Jurkat, Clone E6-1 (cell line): Measurements from ENCODE around the gene SPTB.

Experiments used
- DNase-seq: peaks from one replicate; pipeline ENCODE4 v3.0.0-alpha.2; 2011; ENCODE audit warnings: low read depth, low spot score
- H3K4me3 ChIP-seq: 2 replicates; pipeline ENCODE4 v1.5.1; 2011; ENCODE audit warnings: mild to moderate bottlenecking, low read length, control low read depth, moderate library complexity

SPTB gene

DNA sequence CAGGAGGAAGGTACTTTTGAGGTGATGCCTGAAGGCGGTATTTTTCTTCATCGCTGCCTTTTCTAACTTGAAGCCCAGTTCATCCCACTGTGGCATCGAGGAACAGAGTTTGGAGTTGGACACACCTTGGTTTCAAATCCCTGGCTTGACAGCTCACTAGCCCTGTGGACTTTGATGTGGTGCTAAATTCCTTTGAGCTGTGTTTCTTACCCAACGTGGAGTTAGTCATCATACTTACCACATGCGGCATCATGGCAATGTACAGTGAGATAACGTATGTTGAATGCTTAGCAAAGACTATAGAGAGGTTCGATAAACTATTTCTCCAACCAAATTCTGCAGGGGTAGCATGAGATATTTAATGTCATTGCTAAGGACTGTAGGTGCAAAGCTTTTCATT is 172.0 kb downstream of the SPTB start:
- no peak for DNase-seq
- H3K4me3 ChIP-seq, result no peak overlapping the region

DNA sequence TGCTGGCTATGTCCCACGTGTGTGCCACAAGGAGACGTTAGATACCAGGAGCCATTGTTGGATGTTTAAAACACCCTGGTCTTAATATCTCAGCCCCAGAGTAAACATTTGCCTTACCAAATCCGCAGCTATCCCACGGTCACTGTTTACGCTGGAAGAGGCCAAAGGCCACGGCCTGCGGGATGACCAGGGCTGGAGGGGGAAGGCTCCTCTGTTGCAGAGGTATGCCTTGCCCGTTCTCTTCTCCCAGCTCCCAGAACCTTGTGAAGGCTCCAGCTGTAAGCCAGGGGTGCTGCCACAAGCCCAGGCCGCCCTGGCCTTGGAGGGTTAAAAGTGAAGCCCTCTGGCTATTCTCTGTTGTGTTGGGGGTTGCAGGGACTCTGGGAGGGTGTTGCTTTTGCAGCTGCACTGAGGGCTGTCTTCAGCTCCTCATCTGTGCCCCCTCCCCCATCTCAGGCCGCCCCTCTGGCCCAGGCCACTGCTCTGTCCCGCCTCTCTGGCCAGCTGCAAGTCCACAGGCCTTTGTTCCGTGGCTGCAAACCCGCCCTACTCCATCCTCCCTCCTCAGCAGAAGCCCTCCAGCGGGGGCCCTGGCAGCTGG is 173.0 kb downstream of the SPTB start:
- no peak overlapping the region for H3K4me3 ChIP-seq
- no peak for DNase-seq

DNA sequence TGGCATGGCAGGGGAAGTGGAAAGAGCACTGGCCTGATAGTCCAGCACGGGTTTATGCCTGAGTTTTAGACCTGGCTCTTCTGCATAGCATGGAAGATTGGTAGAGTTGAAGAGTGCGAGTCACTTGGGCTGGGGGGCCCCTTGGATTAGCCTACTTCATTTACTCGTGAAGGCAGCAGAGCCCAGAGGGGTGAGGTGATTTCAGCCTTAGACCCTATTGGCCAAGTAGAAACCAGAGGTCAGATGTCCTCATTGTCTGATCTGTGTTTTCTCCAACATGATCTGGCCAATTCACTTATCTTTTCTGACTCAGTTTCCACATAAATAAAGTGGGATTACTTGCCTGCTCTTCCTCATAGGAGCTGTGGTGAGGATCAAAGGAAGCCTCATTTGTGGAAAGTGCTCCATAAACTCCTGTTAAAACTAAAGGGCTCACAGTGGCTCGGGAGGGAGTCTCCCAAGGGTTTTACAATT is 173.6 kb downstream of the SPTB start:
- no peak for DNase-seq
- no peak overlapping the region for H3K4me3 ChIP-seq

DNA sequence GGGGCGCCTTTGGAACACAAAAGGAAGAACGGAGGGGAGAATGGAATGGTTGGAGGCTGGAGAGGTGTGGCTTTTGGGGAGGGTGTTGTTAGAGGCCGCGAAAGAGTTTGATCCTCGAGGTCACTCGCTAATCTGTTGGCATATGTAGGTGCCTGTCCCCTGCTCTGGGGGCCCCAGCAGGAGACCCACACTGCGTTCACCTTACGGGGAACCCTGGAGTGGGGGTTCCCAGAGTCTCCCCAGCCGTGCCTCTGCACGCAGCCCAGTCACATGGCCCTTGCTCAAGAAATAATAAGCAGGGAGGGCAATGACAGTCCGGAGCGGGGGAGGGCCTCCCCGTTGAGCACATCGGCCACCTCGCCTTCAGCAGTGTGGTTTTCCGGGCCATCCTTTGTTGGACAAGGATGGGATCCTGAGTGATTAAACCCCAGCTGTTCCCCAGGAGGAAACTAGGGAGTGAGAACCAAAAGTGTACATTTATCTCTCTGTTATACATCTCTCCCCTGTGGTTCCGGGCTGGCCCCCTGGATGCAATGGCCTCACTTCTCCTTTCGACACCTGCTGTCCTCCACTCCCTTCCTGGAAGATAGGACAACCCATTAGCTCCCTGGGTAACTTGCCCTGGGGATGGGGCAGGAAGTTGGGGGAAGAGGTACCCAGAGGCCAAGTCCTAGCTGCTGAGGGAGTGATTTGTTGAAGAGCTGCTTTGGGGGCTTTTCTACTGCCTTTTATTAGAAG is 174.2 kb downstream of the SPTB start:
- no peak for DNase-seq
- H3K4me3 ChIP-seq, result no peak overlapping the region

DNA sequence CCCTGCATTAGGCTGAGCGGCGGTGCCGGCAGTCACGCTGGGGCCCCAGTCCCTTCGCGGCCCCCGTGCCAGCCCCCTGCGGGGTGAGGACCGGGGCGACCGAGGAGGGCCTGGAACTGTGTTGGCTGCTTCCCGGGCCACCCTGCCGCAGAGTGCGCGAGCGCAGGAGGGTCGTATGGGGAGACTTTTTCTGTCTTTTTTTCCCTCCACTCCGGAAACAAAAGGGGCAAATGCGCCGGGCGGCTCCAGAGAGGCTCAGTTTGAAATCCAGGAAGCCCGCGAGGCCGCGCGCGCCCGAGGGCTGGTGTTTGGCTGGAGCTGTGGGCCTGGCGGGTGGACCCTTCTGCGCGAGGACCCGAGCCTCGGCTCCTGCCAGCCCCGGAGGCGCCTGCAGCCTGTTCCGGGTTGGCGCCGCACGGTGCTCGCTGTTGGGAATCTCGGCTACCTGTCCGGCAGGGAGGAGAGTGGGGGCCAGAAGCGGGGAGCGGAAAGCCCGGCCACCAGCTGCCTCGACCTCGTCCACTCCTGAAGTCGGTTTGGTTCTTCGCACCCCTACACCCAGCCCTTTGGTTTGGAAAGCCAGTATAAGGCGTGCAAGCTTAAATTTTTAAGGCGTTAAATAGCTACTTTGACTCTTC is 174.8 kb downstream of the SPTB start:
- no peak for DNase-seq
- no peak overlapping the region for H3K4me3 ChIP-seq

DNA sequence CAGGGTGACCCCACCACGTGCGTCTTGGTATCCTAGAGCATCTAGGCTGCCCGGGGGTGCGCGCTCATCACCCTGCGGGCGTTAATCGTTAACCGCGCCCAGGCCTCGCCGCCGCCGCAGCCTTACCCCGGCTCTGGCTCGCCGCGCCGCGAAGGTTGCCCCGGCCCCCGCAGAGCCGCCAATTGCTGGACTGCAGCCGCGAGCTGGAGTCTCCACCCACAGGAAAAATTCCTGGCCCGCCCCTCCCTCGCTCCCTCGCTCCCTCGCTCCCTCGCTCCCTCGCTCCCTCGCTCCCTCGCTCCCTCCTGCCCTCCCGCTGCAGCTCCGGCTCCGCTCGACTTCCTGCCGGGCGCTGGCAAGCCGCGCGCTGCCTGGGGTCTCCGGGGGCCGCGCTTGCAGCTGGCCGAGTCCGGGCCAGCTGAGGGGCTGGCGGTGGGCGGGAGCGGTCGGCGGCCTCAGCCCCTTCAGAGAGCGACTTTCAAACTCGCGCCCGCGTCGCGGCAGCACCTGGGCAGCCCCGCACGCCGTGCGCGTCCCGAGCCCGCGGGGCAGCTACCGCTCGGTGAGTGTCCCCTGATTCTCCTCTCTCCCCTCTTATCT is 175.5 kb downstream of the SPTB start, which contains the start of gene PLEKHG3:
Gene PLEKHG3, plus strand, starts transcription at position 282 of the 600 bp plus-strand sequence. CDS start 23,208 bp downstream, outside the sequence.
- H3K4me3 ChIP-seq, result peak within 1 kb of the TSS; percentile 23; the same call in 1 of the 2 replicates
- DNase-seq, result no peak

DNA sequence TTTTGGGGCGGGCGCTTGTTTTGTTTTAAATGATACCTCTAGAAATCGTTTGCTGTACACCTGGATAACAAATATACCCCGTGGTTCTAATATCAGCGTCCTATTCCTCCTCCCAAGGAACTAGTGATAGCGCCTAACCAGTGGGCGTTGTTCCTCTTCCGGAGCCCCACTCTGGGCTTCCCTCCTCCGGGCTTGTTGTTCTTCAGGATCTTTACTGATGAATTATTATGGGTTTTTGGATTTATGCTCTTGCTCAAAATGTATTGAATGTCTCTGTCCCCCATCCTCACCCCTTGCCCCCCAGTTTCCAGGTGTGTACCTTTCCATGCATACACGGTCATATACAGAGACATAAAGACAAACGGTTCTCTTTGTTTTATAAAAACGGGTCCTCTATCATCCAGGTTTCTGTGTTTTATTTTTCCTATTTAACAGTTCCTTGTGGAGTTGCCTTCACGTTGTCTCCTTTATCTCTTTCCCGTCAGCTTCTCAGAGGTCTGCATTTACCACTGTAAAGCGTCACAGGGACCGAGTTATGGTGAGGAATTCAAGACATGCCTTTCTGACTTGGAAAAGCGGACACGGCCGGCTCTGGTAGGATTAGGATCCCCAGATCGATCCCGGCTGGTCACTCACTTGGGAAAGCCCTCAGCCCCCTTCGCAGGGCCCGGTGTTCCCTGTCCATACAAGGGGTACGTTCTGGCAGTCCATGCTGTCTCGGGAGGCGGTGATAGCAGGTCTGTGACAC is 176.1 kb downstream of the SPTB start:
- no peak for DNase-seq
- peak overlapping the region; percentile 23; the same call in 1 of the 2 replicates for H3K4me3 ChIP-seq

DNA sequence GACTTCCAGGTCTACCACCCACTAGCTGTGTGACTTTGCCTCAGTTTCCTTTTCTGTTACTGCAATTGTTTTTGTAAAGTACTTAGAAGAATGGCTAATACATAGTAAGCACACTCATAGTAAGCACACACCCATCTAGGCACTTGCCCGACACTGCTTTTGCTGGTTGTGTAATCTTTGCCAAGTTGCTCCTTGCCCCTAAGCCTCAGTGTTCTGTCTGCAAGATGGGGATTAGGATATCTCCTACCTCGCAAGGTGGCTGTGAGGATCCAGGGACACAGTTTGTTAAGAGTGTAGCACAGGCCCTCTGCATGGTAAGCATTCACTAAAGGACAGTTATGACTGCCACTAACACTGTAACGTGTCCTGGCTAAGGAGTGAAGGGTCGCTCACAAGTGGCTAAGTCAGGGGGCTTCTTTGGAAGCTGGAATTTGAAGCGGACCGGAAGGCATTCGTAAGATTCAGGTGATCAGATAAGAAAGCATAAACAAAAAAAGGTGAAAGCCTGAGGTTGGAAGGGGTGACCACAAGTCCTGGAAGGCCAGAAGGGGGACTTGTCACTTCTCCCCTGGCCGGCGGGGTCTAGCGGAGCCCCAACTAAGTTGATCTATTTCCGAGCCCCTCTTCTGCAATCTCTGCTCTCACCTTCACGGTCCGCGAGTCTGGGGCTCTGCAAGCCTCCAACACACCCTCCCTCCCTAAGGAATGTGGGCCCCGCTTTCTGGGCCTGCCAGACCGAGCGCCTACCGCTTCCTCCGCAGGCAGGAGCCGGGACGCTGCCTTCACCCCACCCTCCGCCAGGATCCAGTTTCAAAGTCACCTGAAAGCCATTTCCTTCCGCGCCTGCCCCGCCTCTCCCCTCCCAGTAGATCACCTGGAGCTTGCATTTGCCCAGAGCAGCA is 177.0 kb downstream of the SPTB start:
- H3K4me3 ChIP-seq, result no peak overlapping the region
- peak; percentile 9 for DNase-seq

DNA sequence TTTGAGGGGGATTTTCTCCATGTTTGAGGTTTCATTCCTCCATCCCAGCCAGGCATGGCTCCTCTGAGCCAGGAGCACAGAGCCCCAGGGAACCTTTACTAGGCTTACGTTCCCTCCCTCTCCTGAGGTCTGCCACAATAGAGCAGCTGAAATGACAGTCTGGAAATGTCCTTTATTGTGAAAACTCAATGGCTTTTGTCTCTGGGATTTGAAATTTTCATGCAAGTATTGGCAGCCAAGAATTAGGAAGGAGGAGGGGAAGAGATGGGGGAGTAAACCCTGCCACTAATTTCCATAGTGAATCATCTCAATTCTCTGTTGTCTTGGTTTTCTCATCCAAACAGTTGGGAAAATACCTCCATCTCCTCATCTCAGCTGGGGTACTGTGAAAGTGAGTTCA is 178.0 kb downstream of the SPTB start:
- H3K4me3 ChIP-seq, result no peak overlapping the region

DNA sequence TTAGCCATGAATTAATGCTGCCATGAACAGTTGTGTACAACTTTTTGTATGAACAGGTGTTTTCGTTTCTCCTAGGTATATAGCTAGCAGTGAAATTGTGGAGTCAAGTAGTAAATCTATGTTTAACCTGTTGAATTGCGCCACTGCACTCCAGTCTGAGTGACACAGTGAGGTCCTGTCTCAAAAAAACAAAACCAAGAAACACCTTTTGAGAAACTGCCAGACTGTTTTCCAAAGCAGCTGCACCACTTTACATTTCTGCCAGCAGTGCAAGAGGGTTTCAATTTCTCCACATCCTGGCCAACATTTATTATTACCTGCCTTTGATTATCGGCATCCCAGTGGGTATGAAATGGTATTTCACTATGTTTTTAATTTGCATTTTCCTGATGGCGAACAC is 178.8 kb downstream of the SPTB start:
- DNase-seq, result no peak

More for the DNA sequence above, 178.0 kb downstream of the SPTB start:
- DNase-seq, result no peak

DNA sequence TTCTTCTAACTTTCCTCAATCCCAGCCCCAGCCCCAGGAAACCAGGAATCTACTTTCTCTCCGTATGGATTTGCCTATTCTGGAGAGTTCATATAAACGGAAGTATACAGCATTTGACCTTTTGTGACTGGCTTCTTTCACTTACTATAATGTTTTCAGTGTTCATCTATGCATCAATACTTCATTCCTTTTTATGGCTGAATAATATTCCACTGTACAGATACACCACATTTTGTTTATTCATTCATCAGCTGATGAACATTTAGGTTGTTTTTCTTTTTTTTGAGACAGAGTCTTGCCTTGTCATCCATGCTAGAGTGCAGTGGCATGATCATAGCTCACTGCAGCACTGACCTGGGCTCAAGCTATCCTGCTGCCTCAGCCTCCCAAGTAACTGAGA is 179.4 kb downstream of the SPTB start:
- H3K4me3 ChIP-seq, result no peak overlapping the region
- no peak for DNase-seq

More for the DNA sequence above, 178.8 kb downstream of the SPTB start:
- no peak overlapping the region for H3K4me3 ChIP-seq

DNA sequence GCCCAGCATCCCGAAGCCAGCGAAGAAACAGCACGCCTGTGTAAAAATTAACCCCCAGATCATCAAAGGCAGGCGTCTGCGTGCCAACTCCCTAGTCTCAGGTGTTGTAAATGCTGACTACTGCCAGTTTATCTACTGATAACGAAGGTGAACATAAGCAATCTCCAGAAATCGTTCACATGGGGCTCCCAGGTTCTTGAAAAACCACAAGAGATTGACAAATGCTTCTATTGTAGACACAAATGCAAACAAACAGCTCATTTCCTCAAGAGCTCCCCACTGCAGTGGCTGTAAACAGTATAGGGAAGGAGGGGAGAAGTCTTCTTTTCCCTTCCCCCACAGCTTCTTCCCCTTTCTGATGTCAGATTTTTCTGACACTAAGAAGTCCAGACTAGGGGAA is 180.8 kb downstream of the SPTB start:
- DNase-seq, result peak; percentile 28
- H3K4me3 ChIP-seq, result no peak overlapping the region

DNA sequence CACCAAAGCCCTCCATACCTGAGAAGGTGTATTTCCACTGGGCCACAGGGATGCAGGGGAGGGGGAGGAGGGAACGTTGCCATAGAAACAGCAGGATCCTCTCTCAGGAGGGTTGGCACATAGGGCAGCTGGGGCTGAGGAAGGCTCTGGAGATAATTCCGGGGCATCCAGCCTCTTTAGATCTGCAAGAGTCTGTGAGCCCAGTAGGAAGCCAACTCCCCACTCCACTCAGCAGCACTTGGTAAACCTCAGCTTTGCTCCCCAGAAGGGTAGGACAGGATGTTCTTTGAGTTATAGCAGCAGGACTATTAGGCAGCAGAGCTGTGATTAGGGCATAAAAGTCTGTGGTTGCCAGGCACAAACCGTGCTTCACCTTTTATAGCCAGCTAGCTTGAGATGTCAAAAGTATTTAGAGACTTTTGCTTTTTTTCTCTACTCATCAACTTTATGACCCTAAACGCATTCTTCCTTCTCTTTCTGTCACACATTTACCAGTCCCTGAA is 183.3 kb downstream of the SPTB start:
- no peak overlapping the region for H3K4me3 ChIP-seq
- peak; percentile 60 for DNase-seq
